NCI-H146 treated with DMSO at 0.1 percent for 48 hours (cell line): ENCODE data around the gene RNF213.
"Not testable (repeated sequence)": the region's sequence is repeated elsewhere in the genome, so short reads cannot be mapped to it uniquely, and the experiment has no call there.

Experiments used
- DNase-seq: peaks from one replicate; lab custom pipeline; 2025; ENCODE audit not compliant: unreplicated experiment; lab: John Stamatoyannopoulos, UW

RNF213 gene

GRCh38 chr17:80387071-80387470 is 126.4 kb downstream of the RNF213 start:
- no peak for DNase-seq

- DNase-seq, result no peak
Measured at GRCh38 chr17:80388175-80388574, 127.5 kb downstream of the RNF213 start.

DNA sequence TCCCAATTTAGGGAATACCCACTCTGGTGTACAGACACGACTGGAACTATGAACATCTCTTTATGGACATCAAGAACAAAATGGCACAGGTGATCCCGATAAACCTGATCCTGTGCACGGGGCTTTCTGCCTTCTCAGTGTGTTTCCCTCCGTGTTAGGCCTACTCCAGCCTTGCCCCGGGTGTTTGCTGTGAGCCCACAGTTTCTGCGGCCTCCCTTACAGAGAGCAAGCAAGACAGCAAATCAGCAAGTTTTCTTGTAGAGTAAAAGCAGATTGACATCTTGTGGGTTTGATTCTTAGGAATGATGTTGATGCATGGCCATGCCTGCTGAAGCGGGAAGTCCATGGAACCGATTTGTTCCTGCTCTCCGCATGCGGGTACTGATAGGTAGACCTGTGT is 127.9 kb downstream of the RNF213 start:
- DNase-seq, result no peak

DNA sequence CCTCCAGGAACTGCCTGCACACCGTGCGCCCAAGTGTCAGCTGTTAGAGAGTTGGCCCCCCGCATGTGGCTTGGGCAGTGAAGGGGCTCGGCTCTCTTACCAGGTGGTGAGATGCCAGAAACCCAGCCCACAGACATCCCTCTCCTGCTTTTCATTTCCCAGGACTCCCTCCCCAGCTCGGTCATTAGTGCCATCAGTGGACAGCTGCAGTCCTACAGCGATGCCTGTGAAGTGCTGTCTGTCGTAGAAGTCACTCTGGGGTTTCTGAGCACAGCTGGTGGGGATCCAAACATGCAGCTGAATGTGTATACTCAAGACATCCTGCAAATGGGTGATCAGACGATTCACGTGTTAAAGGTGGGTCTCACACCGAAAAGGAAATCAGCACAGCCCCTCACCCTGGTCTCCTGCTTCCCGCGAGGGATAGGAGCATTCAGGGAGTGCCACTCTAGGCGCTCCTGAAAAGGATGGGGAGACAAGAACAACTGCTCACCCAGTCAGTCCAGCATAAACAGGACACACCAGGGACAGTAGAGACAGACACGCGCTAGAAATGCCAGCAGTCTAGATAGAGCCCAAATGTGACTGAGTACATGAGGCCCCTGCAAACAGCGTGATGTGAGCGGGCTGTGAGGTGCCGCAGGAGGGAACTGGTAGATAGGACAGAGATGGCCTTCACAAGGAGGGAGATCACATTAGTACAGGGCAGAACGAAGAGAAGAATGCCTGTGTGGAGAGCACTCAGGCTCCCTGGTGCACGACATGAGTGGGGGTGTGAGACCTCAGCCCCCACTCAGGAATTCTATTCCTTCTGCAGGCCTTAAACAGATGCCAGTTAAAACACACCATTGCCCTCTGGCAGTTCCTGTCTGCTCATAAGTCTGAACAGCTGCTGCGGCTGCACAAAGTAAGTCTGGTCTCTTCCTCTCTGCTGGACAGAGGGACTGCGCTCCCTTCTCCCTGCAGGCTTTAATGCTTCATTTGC is 128.7 kb downstream of the RNF213 start:
- no peak for DNase-seq

- DNase-seq, result no peak
Measured at GRCh38 chr17:80393241-80393890, 132.7 kb downstream of the RNF213 start.

DNA sequence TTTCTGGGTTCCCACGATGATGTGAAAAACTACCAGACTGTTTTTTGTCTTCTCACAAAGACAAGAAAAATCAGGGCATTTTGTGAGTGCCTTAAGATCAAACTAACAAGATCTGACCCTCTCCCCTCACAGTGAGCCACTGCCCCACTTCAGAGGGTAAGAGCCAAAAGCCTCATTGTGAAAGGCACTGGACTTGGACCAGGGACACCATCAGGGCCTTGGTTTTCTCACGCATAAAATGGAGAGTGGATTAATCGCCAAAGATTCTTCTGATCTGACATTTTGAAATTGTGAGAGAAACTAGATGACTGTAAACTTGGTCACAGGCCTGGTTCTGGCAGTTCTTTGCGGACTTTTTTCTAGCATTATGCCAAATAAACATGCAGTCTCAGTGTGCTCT is 133.3 kb downstream of the RNF213 start:
- DNase-seq, result no peak

- DNase-seq, result no peak
Measured at GRCh38 chr17:80394629-80395216, 134.1 kb downstream of the RNF213 start.

DNA sequence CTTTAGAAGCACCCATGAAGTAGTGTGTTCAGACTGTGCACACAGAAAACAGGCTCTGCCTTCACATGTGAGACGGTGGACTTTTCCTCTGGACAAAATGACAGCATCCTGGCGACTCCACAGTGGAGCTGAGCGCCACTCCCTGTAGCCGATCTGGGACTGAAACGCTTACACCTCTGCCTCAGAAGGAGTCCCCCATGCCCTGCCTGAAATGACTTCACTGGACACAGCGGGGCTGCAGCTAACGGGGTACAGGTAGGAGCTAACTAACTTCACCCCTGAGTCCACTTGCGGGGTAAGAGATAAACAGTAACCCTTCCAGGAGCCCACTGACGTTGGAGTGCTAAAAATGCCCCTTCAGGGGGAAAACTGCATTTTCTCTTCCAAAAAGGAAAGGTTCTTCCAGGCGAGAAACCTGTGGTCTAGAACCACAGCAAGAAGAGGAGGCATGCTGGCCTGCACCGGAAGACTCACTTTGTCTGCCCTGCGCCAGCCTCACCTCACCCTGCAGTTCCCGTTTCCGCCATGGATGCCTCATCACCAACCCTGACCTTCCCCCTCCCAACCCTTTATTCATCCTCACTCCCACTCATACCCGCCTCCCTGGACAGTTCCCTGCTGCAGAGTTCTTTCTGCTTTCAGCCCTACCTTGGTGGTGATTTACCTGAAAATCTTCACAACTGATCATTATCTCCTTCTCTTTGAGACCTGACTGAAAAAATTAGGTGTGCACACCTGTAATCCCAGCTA is 134.9 kb downstream of the RNF213 start:
- no peak for DNase-seq

DNA sequence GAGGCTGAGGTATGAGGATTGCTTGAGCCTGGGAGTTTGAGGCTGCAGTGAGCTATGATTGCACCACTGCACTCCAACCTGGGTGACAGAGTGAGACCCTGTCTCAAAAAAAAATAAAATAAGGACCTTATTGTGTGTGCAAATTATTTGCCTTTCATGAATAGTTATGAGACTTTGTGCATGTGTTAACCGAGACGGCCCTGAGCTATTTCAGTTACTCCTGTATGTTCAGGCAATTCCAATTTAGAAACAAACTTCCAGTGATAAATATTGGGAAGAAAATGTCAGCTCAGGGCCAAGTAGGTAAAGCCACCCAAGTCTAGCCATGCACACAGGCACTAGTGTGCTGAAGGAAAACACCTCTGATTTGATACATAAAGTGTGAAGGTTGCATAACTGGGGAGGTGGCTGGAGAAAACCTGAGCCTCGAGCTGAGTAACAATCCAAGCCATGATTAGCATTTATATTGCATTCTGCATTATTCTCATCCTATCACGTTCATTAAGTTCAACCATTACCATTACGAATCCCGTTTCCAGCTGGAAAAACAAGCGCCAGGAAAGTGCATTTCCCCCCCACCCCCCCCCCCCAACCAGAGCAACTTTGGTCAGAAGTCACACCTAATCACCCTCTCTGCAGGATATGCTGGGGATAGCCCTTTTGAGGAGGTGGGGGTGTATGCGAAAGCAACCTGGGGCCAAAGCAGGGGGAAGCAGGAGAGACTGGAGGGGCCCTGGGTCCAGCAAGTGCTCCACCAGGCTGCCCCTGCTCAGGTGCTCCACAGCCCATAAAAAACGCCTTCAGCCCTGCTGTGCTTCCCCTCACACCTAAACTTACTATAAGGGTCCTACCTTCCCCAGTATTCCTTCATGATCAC is 135.7 kb downstream of the RNF213 start:
- DNase-seq, result no peak

DNA sequence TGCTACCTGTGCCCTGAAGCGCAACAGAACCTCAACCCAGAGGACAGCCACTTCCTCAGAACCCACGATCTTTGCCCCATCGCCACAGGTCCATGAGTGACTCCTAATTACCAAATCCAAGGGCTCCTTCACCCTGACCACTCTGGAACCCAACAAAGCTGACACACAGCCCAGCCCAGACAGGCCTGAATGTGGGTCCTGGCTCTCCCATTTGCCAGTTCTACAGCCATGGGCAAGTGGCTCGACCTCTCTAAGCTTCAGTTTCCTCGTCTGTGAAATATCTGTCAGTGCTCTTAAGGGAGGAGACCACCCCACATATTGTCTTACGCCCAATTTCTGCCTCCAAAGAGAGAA is 136.4 kb downstream of the RNF213 start:
- DNase-seq, result no peak

DNA sequence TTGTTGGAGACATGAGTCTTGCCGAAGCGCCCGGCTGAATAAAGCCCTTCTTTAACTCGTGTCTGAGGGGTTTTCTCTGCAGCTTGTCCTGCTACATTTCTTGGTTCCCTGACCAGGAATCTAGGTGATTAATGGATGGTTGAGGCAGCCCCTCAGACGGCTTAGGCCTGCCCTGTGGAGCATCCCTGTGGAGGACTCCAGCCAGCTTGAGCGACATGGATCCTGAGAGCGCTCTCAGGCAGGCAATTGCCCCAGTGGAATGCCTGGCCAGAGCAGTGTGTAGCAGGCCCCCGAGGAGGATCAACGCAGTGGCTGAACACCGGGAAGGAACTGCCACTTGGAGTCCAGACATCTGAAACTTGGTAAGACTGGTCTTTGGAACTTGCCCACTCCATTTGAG is 137.0 kb downstream of the RNF213 start:
- DNase-seq, result no peak

DNA sequence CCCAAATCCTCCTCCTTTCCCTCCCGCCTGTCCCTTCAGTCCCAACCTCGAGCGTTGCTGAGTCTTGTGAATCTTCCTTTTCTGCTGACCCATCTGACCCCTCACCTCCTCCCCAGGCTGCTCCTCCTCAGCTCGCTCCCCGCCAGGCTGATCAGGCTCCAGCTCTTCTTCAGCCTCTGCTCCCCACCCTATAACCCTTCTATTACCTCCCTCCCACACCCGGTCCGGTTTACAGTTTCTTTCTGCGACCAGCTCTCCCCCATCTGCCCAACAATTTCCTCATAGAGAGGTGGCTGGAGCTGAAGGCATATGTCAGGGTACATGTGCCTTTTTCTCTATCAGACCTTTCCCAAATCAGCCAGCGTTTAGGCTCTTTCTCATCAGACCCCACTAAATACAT is 140.4 kb downstream of the RNF213 start:
- DNase-seq, result not testable (repeated sequence)

GRCh38 chr17:80402102-80402501 is 141.4 kb downstream of the RNF213 start:
- DNase-seq, result not testable (repeated sequence)

DNA sequence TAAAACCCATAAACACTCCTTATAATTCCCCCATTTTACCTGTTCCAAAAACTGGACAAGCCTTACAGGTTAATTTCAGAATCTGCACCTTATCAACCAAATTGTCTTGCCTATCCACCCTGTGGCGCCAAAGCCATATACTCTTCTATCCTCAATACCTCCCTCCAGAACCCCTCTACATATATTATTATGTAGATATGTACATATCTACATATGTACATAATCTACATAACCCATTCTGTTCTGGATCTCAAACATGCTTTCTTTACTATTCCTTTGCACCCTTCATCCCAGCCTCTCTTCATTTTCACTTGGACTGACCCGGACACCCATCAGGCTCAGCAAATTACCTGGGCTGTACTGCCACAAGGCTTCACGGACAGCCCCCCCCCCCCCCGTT is 142.3 kb downstream of the RNF213 start:
- no peak for DNase-seq

GRCh38 chr17:80406146-80406545 is 145.5 kb downstream of the RNF213 start:
- DNase-seq, result no peak

DNA sequence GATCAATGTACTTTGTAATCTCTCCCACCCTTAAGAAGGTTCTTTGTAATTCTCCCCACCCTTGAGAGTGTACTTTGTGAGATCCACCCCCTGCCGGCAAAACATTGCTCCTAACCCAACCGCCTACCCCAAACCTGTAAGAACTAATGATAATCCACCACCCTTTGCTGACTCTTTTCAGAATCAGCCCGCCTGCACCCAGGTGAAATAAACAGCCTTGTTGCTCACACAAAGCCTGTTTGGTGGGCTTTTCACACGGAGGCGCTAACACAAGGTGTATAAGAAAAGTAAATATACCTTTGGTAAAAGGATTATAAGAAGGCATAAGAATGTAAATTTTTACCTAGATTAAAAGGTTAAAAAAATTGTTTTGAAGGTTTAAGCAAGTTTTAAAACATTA is 147.3 kb downstream of the RNF213 start:
- DNase-seq, result not testable (repeated sequence)

DNA sequence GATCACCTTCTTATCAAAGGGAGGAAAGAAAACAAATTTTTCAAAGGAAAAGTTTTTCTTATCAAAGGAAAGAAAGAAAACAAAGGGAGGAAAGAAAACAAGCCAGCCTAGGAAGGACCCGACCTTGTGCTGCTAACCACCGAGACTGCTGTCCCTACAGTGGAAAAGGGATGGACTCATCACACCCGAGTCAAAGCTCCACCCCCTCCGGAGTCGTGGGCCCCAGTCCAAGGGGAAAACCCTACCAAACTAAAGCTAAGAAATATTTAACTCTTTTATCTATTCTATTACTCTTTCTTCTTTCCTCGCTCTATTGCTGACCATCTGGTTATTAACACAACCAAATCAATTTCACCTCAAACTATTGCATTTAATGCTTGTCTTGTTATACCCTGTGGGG is 148.2 kb downstream of the RNF213 start:
- no peak for DNase-seq

DNA sequence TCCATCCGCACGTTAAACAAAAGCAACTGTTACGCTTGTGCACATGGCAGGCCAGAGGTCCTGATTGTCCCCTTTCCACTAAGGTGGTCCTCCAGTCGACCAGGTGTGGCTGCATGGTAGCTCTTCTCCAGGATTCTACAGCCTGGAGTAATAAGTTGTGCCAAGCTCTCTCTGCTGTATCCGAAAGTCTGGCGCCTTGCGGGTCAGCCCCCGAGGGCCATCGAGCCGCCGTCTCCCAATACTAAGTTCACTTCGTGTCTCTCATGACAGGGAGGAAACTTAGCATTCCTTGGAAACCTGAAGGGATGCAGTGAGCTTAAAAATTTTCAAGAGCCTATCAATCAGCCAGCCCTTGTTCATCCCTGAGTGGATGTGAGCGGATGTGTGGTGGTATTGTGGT is 149.0 kb downstream of the RNF213 start:
- DNase-seq, result no peak

- DNase-seq, result not testable (repeated sequence)
Measured at GRCh38 chr17:80410441-80411087, 149.9 kb downstream of the RNF213 start.
